ENCODE data around the gene RESP18. TPM values are rescaled to one million over a fixed set of nuclear protein-coding genes. Genes with fewer than 3 reads are reported as not detected.

Gene RESP18
- total and polyA plus RNA-seq, 8 donors: not detected

GRCh38 chr2:219335373-219335786 lies 2.8 kb upstream of the RESP18 start:
- intact Hi-C loops (cut with DNase I; ENCODE audit: low total_unique reads): no loop called here
- no peaks in the 10 kb centered on the region for H3K36me3 ChIP-seq
- peak in 1 of 2 donors; percentile 19 for DNase-seq
- H3K27me3 ChIP-seq: peaks cover 15 to 60% (median 24%) of the 10 kb centered on the region in 3 donors
- peaks cover 0 to 34% (median 16%) of the 10 kb centered on the region in 4 donors for H3K9me3 ChIP-seq
- H3K27ac ChIP-seq: no peak overlapping the region
- WGBS, 5 donors: 21 to 47% (median 41%) methylated on average over 5 of the region's 5 CpGs
- TF ChIP-seq POLR2A (IDR thresholded peaks at IDR 0.05) (no peak), POLR2AphosphoS5 (IDR thresholded peaks at IDR 0.05) (no peak), CTCF (IDR thresholded peaks at IDR 0.05) (no peak), EP300 (IDR thresholded peaks at IDR 0.05) (no peak)
- peaks cover 0 to 7% (median 0%) of the 10 kb centered on the region in 4 donors for H3K4me1 ChIP-seq
- H3K4me3 ChIP-seq: no peak overlapping the region

DNA sequence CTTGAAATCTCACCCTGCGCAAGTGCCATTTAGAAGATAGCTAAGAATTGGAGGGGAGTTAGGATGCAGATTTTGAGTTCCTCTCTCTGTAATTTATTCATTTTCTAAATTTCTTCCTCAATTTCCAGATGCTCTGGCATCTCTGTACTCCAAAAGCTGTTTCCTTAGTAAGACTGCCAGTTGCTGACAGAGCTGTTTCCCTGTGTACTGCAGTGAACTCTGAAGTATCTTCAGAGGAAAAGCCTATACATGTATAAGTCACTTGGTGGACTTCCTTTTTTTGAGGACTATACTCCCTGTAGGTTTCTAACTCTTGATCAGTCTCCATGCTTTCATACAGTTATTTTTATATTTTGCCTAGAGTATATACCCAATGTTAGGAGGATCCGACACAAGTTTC lies 1.5 kb upstream of the RESP18 start:
- peaks cover 0 to 34% (median 16%) of the 10 kb centered on the region in 4 donors for H3K9me3 ChIP-seq
- H3K27ac ChIP-seq: no peak overlapping the region
- DNase-seq: no peak
- intact Hi-C loops (cut with DNase I; ENCODE audit: low total_unique reads): no loop called here
- H3K36me3 ChIP-seq: no peaks in the 10 kb centered on the region
- H3K27me3 ChIP-seq: peaks cover 15 to 70% (median 25%) of the 10 kb centered on the region in 3 donors
- 69 to 98% (median 94%) methylated on average over 2 of the region's 2 CpGs for WGBS, 5 donors
- no peak overlapping the region for H3K4me3 ChIP-seq
- peaks cover 0 to 7% (median 0%) of the 10 kb centered on the region in 4 donors for H3K4me1 ChIP-seq
- no peak for TF ChIP-seq POLR2AphosphoS5 (IDR thresholded peaks at IDR 0.05)
- no peak for TF ChIP-seq CTCF (IDR thresholded peaks at IDR 0.05)
- no peak for TF ChIP-seq POLR2A (IDR thresholded peaks at IDR 0.05)
- no peak for TF ChIP-seq EP300 (IDR thresholded peaks at IDR 0.05)

GRCh38 chr2:219331560-219332213 lies 857 bp downstream of the RESP18 start:
- 13 to 16% (median 14%) methylated on average over 25 to 39 of the region's 39 CpGs for WGBS, 5 donors
- Histone ChIP-seq H3K27me3 (peaks cover 15 to 80% (median 31%) of the 10 kb centered on the region in 3 donors), H3K9me3 (peaks cover 0 to 27% (median 11%) of the 10 kb centered on the region in 4 donors), H3K4me3 (no peak overlapping the region), H3K36me3 (no peaks in the 10 kb centered on the region), H3K4me1 (peaks cover 0 to 7% (median 0%) of the 10 kb centered on the region in 4 donors), H3K27ac (no peak overlapping the region)
- DNase-seq: peak in 1 of 2 donors; percentile 78
- intact Hi-C loops (cut with DNase I; ENCODE audit: low total_unique reads): no loop called here
- TF ChIP-seq POLR2A (IDR thresholded peaks at IDR 0.05) (no peak), POLR2AphosphoS5 (IDR thresholded peaks at IDR 0.05) (no peak), EP300 (IDR thresholded peaks at IDR 0.05) (no peak)

DNA sequence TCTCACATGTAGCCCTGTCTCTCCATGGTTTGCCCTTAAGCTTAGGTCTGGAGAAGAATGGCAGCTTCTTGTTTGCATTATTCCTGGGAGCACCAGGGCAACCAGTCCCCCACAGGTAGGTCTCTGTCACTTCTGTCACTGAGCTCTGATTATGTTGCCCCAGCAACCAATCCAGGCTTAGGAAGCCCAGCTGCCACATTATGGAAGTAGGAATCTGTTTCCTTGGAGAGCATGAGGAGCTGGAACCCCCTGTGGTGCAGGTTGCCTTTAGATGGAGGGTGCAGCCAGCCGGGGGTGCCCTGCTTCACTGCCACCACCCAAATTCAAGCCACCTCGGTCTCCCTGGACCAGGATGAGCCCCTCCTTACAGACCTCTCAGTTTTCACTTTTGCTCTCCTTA lies 4.8 kb downstream of the RESP18 start:
- peak in 1 of 2 donors; percentile 46 for DNase-seq
- Histone ChIP-seq H3K36me3 (no peaks in the 10 kb centered on the region), H3K27ac (no peak overlapping the region), H3K4me3 (no peak overlapping the region), H3K9me3 (peaks cover 0 to 13% (median 0%) of the 10 kb centered on the region in 4 donors), H3K27me3 (peaks cover 15 to 88% (median 44%) of the 10 kb centered on the region in 3 donors), H3K4me1 (peaks cover 0 to 7% (median 0%) of the 10 kb centered on the region in 4 donors)
- intact Hi-C loops (cut with DNase I; ENCODE audit: low total_unique reads): no loop called here
- 33 to 59% (median 55%) methylated on average over 2 of the region's 2 CpGs for WGBS, 5 donors
- no peak for TF ChIP-seq CTCF (IDR thresholded peaks at IDR 0.05)
- TF ChIP-seq POLR2AphosphoS5 (IDR thresholded peaks at IDR 0.05): no peak
- TF ChIP-seq EP300 (IDR thresholded peaks at IDR 0.05): no peak
